H9 (cell line): Measurements from ENCODE around the gene DAAM2. TPM values are rescaled to one million over a fixed set of nuclear protein-coding genes. Genes with fewer than 3 reads are reported as not detected.

Experiments
- DNase-seq: peaks from one replicate; pipeline ENCODE4 v3.0.0-alpha.2; 2017
- H2AFZ ChIP-seq: one replicate; pipeline ENCODE4 v1.6.1; 2013; ENCODE audit warnings: mild to moderate bottlenecking, low read length, control low read depth, moderate library complexity
- H2AK5ac ChIP-seq: 2 replicates; pipeline ENCODE4 v1.6.1; 2013; ENCODE audit warnings: low read length, control low read depth, mixed read lengths; ENCODE audit not compliant: insufficient read length
- H2BK120ac ChIP-seq: one replicate; pipeline ENCODE4 v1.6.1; 2013; ENCODE audit warnings: low read depth, mild to moderate bottlenecking, low read length, control low read depth, inconsistent platforms; ENCODE audit not compliant: poor library complexity, severe bottlenecking
- H2BK12ac ChIP-seq: 2 replicates; pipeline ENCODE4 v1.6.1; 2013; ENCODE audit warnings: low read length, control low read depth, mixed read lengths, low read depth; ENCODE audit not compliant: insufficient read length
- H2BK15ac ChIP-seq: 2 replicates; pipeline ENCODE4 v1.6.1; 2013; ENCODE audit warnings: low read depth, low read length, control low read depth
- H2BK20ac ChIP-seq: one replicate; pipeline ENCODE4 v1.6.1; 2013; ENCODE audit warnings: low read depth, mild to moderate bottlenecking, low read length, control low read depth, inconsistent platforms; ENCODE audit not compliant: poor library complexity, severe bottlenecking
- H2BK5ac ChIP-seq: 2 replicates; pipeline ENCODE4 v1.6.1; 2013; ENCODE audit warnings: low read length, control low read depth, mixed read lengths; ENCODE audit not compliant: insufficient read length
- H3K14ac ChIP-seq: 2 replicates; pipeline ENCODE4 v1.6.1; 2013; ENCODE audit warnings: low read length, control low read depth; ENCODE audit not compliant: insufficient read depth
- H3K18ac ChIP-seq: 2 replicates; pipeline ENCODE4 v1.6.1; 2013; ENCODE audit warnings: low read depth, mild to moderate bottlenecking, mixed read lengths, low read length, control low read depth; ENCODE audit not compliant: insufficient read length
- H3K23ac ChIP-seq: 2 replicates; pipeline ENCODE4 v1.6.1; 2013; ENCODE audit warnings: low read length, control low read depth, mixed read lengths, low read depth; ENCODE audit not compliant: insufficient read length
- H3K23me2 ChIP-seq: 2 replicates; pipeline ENCODE4 v1.6.1; 2013; ENCODE audit warnings: low read depth, mild to moderate bottlenecking, mixed read lengths, low read length, control low read depth; ENCODE audit not compliant: insufficient read length, poor library complexity, severe bottlenecking
- H3K27ac ChIP-seq: 2 replicates; pipeline ENCODE4 v1.5.1; 2013; ENCODE audit warnings: low read length, control low read depth, mixed read lengths, low read depth; ENCODE audit not compliant: insufficient read length
- H3K27me3 ChIP-seq: 2 replicates; pipeline ENCODE4 v1.6.1; 2013; ENCODE audit warnings: low read length, control low read depth, inconsistent platforms; ENCODE audit not compliant: insufficient read depth
- H3K4ac ChIP-seq: 2 replicates; pipeline ENCODE4 v1.6.1; 2013; ENCODE audit warnings: low read depth, mild to moderate bottlenecking, control low read depth, inconsistent platforms, low read length, moderate library complexity
- H3K4me1 ChIP-seq: 2 replicates; pipeline ENCODE4 v1.6.1; 2013; ENCODE audit warnings: low read length, control low read depth, inconsistent platforms; ENCODE audit not compliant: insufficient read depth
- H3K4me2 ChIP-seq: 2 replicates; pipeline ENCODE4 v1.6.1; 2013; ENCODE audit warnings: low read length, control low read depth, mixed read lengths; ENCODE audit not compliant: insufficient read length, insufficient read depth
- H3K56ac ChIP-seq: 2 replicates; pipeline ENCODE4 v1.6.1; 2013; ENCODE audit warnings: low read depth, mild to moderate bottlenecking, mixed read lengths, low read length, control low read depth; ENCODE audit not compliant: insufficient read length
- H3K79me1 ChIP-seq: 2 replicates; pipeline ENCODE4 v1.6.1; 2013; ENCODE audit warnings: low read depth, mild to moderate bottlenecking, moderate library complexity, low read length, control low read depth, inconsistent platforms; ENCODE audit not compliant: insufficient read depth, poor library complexity, severe bottlenecking
- H3K79me2 ChIP-seq: 2 replicates; pipeline ENCODE4 v1.6.1; 2013; ENCODE audit warnings: low read length, control low read depth, inconsistent platforms; ENCODE audit not compliant: insufficient read depth
- H3K9ac ChIP-seq: 2 replicates; pipeline ENCODE4 v1.6.1; 2013; ENCODE audit warnings: low read length, control low read depth, mixed read lengths; ENCODE audit not compliant: insufficient read length; ENCODE audit errors: extremely low read depth
- H3K9me3 ChIP-seq: one replicate; pipeline ENCODE4 v1.6.1; 2013; ENCODE audit warnings: low read depth, low read length, inconsistent platforms; ENCODE audit not compliant: control insufficient read depth
- H3T11ph ChIP-seq: one replicate; pipeline ENCODE4 v1.6.1; 2013; ENCODE audit warnings: mild to moderate bottlenecking, low read length, control low read depth, inconsistent platforms
- H4K20me1 ChIP-seq: one replicate; pipeline ENCODE4 v1.6.1; 2013; ENCODE audit not compliant: control insufficient read depth, insufficient read length, insufficient read depth
- H4K5ac ChIP-seq: 2 replicates; pipeline ENCODE4 v1.6.1; 2013; ENCODE audit warnings: low read depth, mild to moderate bottlenecking, mixed read lengths, low read length, control low read depth; ENCODE audit not compliant: insufficient read length
- H4K8ac ChIP-seq: replicated peaks from 2 replicates; pipeline ENCODE4 v1.6.1; 2013; ENCODE audit warnings: low read length, control low read depth, mixed read lengths, low read depth; ENCODE audit not compliant: insufficient read length
- H4K91ac ChIP-seq: 2 replicates; pipeline ENCODE4 v1.6.1; 2013; ENCODE audit warnings: low read depth, mild to moderate bottlenecking, moderate library complexity, mixed read lengths, low read length, control low read depth; ENCODE audit not compliant: insufficient read length
- H3K27ac Mint-ChIP-seq, 3 experiments: 2 replicates in 2 of 3; 3 replicates in 1 of 3; pipeline ENCODE4 v1.8.0; 2020 to 2021; ENCODE audit warnings: mixed read lengths in 3 of 3, mild to moderate bottlenecking in 1 of 3, moderate library complexity in 1 of 3
- H3K27me3 Mint-ChIP-seq: 2 replicates; pipeline ENCODE4 v1.8.0; 2021; ENCODE audit warnings: low read depth, mild to moderate bottlenecking, moderate library complexity, mixed read lengths
- H3K36me3 Mint-ChIP-seq, 3 experiments: 2 replicates in 2 of 3; 3 replicates in 1 of 3; pipeline ENCODE4 v1.8.0; 2020 to 2021; ENCODE audit warnings: low read depth in 3 of 3, mixed read lengths in 3 of 3; ENCODE audit not compliant: insufficient read depth in 1 of 3
- H3K4me1 Mint-ChIP-seq, 2 experiments: 2 replicates each; pipeline ENCODE4 v1.8.0; 2020; ENCODE audit warnings: mixed read lengths in 2 of 2
- H3K4me3 Mint-ChIP-seq, 2 experiments: 2 replicates in 1 of 2; 3 replicates in 1 of 2; pipeline ENCODE4 v1.8.0; 2020 to 2021; ENCODE audit warnings: mild to moderate bottlenecking in 2 of 2, mixed read lengths in 2 of 2, moderate library complexity in 1 of 2
- H3K9me3 Mint-ChIP-seq, 2 experiments: 2 replicates in 1 of 2; 3 replicates in 1 of 2; pipeline ENCODE4 v1.8.0; 2020; ENCODE audit warnings: mild to moderate bottlenecking in 2 of 2, mixed read lengths in 2 of 2, moderate library complexity in 1 of 2
- WGBS: extraction: QIAGEN DNeasy Blood & Tissue Kit; methylation state at CpG from one replicate; pipeline ENCODE4 v1.1.7; 2013; ENCODE audit warnings: missing lambda C conversion rate, low lambda C conversion rate, mixed read lengths; ENCODE audit not compliant: insufficient read length; ENCODE audit errors: extremely low coverage; 5-methylcytosine and 5-hydroxymethylcytosine counted together
- total RNA-seq: library from RNA; stranded (reverse); gene quantifications from 2 replicates; pipeline ENCODE4 v1.2.1, GENCODE V29; 2021
- TF ChIP-seq, protein P1 (sequence below): fragments of 200-600 bp; sonication (generic); conservative IDR thresholded peaks from 3 replicates; pipeline ENCODE4 v1.8.0; 2021; ENCODE audit warnings: antibody characterized with exemption, mild to moderate bottlenecking

Gene DAAM2
- total RNA-seq, 1 experiment from 2014 or later, result 1.1 TPM

DNA sequence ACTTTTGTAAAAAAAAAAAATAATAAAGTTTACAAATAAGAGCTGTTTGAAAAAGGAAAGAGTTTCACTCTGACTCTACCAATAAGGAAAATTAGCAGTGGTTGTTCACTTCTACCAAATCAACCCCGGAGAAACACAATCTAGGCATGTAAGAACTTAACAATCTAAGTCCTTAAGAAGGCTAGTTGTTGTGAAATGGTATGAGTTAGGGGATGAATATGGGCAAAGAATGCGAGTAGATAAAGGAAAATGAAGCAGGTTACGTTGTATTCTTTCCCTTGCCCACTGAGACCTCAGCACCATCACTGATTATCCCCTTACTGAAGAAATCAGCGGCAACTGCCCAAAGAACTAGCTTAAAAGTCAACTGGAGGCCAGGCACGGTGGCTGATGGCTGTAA is 126.7 kb downstream of the DAAM2 start:
- Histone ChIP-seq H3K4me2 (no peak overlapping the region), H3K27me3 (no peaks in the 10 kb centered on the region), H3K79me2 (no peaks in the 10 kb centered on the region), H2BK20ac (no peak overlapping the region), H3T11ph (no peak overlapping the region), H4K8ac (no peak overlapping the region), H3K14ac (no peak overlapping the region), H2BK15ac (no peak overlapping the region), H3K23me2 (no peaks in the 10 kb centered on the region), H3K27ac (no peak overlapping the region), H3K9ac (no peak overlapping the region), H3K79me1 (no peaks in the 10 kb centered on the region), H4K5ac (no peak overlapping the region), H2AK5ac (no peak overlapping the region), H3K18ac (no peak overlapping the region), H4K91ac (no peak overlapping the region), H2BK12ac (no peak overlapping the region), H3K4ac (no peak overlapping the region), H4K20me1 (no peaks in the 10 kb centered on the region), H3K56ac (no peak overlapping the region), H2BK120ac (no peak overlapping the region), H3K4me1 (no peaks in the 10 kb centered on the region), H2BK5ac (no peak overlapping the region), H2AFZ (no peak overlapping the region), H3K9me3 (no peaks in the 10 kb centered on the region), H3K23ac (no peak overlapping the region)
- WGBS, result 100% methylated on average over 1 of the region's 5 CpGs
- TF ChIP-seq, protein P1, sequence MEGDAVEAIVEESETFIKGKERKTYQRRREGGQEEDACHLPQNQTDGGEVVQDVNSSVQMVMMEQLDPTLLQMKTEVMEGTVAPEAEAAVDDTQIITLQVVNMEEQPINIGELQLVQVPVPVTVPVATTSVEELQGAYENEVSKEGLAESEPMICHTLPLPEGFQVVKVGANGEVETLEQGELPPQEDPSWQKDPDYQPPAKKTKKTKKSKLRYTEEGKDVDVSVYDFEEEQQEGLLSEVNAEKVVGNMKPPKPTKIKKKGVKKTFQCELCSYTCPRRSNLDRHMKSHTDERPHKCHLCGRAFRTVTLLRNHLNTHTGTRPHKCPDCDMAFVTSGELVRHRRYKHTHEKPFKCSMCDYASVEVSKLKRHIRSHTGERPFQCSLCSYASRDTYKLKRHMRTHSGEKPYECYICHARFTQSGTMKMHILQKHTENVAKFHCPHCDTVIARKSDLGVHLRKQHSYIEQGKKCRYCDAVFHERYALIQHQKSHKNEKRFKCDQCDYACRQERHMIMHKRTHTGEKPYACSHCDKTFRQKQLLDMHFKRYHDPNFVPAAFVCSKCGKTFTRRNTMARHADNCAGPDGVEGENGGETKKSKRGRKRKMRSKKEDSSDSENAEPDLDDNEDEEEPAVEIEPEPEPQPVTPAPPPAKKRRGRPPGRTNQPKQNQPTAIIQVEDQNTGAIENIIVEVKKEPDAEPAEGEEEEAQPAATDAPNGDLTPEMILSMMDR, result no peak
- Mint-ChIP-seq H3K36me3 (peaks cover 7 to 29% (median 27%) of the 10 kb centered on the region in 3 experiments), H3K27ac (no peak overlapping the region), H3K27me3 (no peaks in the 10 kb centered on the region), H3K9me3 (no peaks in the 10 kb centered on the region), H3K4me3 (no peak overlapping the region), H3K4me1 (peaks cover 2 to 8% of the 10 kb centered on the region in 2 experiments)
- DNase-seq, result no peak
